PC-3 (cell line): ENCODE results near the gene CALM1. TPM values are rescaled to one million over a fixed set of nuclear protein-coding genes. Genes with fewer than 3 reads are reported as not detected.

ENCODE experiments used
- ATAC-seq: fragments of 200-7000 bp; cut with Tn5 transposase; 2 replicates; pipeline ENCODE4 v1.9.1; 2020; ENCODE audit warnings: mild to moderate bottlenecking, moderate library complexity
- BruUV-seq: library from RNA; stranded (reverse); fragments of 400-500 nt; replicated peaks from 2 replicates; lab custom pipeline; 2021; lab: Mats Ljungman, UMichigan
- CTCF ChIA-PET: fragments of 300-600 bp; sonication (Branson Sonifier 250); formaldehyde crosslinking; loops from one replicate; lab custom pipeline; 2022; ENCODE audit warnings: antibody characterized with exemption; lab: Charles Lee
- POLR2A ChIA-PET: fragments of 300-600 bp; sonication (Branson Sonifier 250); formaldehyde crosslinking; loops from one replicate; lab custom pipeline; 2022; ENCODE audit warnings: antibody characterized with exemption; ENCODE audit not compliant: unreplicated experiment; lab: Charles Lee
- DNase-seq: peaks from one replicate; pipeline ENCODE4 v3.0.0-alpha.2; 2015
- H2AFZ ChIP-seq: fragments of 300-600 bp; sonication (generic); 2 replicates; pipeline ENCODE4 v1.6.0; 2016; ENCODE audit warnings: antibody characterized with exemption, low read length
- H3F3A ChIP-seq: fragments of 300-600 bp; sonication (generic); one replicate; pipeline ENCODE4 v1.6.0; 2017; ENCODE audit warnings: antibody characterized with exemption, low read length, control low read depth, mild to moderate bottlenecking; ENCODE audit not compliant: unreplicated experiment
- H3K27ac ChIP-seq: fragments of 300-600 bp; sonication (generic); 2 replicates; pipeline ENCODE4 v1.5.1; 2016; ENCODE audit warnings: mild to moderate bottlenecking, low read length
- H3K27me3 ChIP-seq: fragments of 300-600 bp; sonication (generic); 2 replicates; pipeline ENCODE4 v1.6.1; 2016; ENCODE audit warnings: low read length, mixed read lengths
- H3K36me3 ChIP-seq: fragments of 300-600 bp; sonication (generic); 2 replicates; pipeline ENCODE4 v1.6.1; 2016; ENCODE audit warnings: low read depth, mixed run types, low read length, mixed read lengths
- H3K4me1 ChIP-seq: fragments of 300-600 bp; sonication (generic); 2 replicates; pipeline ENCODE4 v1.5.1; 2016; ENCODE audit warnings: low read length; ENCODE audit not compliant: insufficient read depth
- H3K4me2 ChIP-seq: fragments of 300-600 bp; sonication (generic); 2 replicates; pipeline ENCODE4 v1.6.0; 2016; ENCODE audit warnings: low read length
- H3K4me3 ChIP-seq: fragments of 300-600 bp; sonication (generic); 2 replicates; pipeline ENCODE4 v1.5.1; 2016; ENCODE audit warnings: mild to moderate bottlenecking, low read length, mixed read lengths
- H3K79me2 ChIP-seq: fragments of 300-600 bp; sonication (generic); 2 replicates; pipeline ENCODE4 v1.6.1; 2017; ENCODE audit warnings: low read length, mixed read lengths
- H3K9ac ChIP-seq: fragments of 300-600 bp; sonication (generic); 2 replicates; pipeline ENCODE4 v1.6.0; 2016; ENCODE audit warnings: mild to moderate bottlenecking, low read length
- H3K9me2 ChIP-seq: fragments of 300-600 bp; sonication (generic); replicated peaks from 2 replicates; pipeline ENCODE4 v1.6.1; 2016; ENCODE audit warnings: mixed run types, low read length, mixed read lengths
- H3K9me3 ChIP-seq: fragments of 300-600 bp; sonication (generic); 2 replicates; pipeline ENCODE4 v1.6.1; 2016; ENCODE audit warnings: low read length, mixed read lengths
- H4K20me1 ChIP-seq: fragments of 300-600 bp; sonication (generic); 2 replicates; pipeline ENCODE4 v1.6.1; 2016; ENCODE audit warnings: low read length, mixed read lengths
- EZH2 ChIP-seq: fragments of 300-600 bp; sonication (generic); IDR thresholded peaks from one replicate; pipeline ENCODE4 v1.6.1; 2017; ENCODE audit warnings: antibody characterized with exemption, mild to moderate bottlenecking, low read length; ENCODE audit not compliant: unreplicated experiment
- EZH2phosphoT487 ChIP-seq: fragments of 300-600 bp; sonication (generic); IDR thresholded peaks from 2 replicates; pipeline ENCODE4 v1.6.1; 2018; ENCODE audit warnings: mild to moderate bottlenecking, antibody characterized with exemption, low read length, borderline replicate concordance
- intact Hi-C: fragments of 100-400 bp; cut with micrococcal nuclease; formaldehyde crosslinking; loops from 2 replicates; pipeline ENCODE4 v1.9.0; 2023
- total RNA-seq: library from RNA; depleted of rRNA; stranded (reverse); fragments of >200 nt; gene quantifications from 2 replicates; pipeline ENCODE4 v1.2.3, GENCODE V29; 2014
- TF ChIP-seq, protein P1 (sequence below): fragments of 300-600 bp; sonication (generic); conservative IDR thresholded peaks from 2 replicates; pipeline ENCODE4 v1.5.1; 2017; ENCODE audit warnings: antibody characterized with exemption, low read depth, mild to moderate bottlenecking, low read length

CALM1 gene
- total RNA-seq, 1 experiment from 2014 or later = 1,162 TPM

DNA sequence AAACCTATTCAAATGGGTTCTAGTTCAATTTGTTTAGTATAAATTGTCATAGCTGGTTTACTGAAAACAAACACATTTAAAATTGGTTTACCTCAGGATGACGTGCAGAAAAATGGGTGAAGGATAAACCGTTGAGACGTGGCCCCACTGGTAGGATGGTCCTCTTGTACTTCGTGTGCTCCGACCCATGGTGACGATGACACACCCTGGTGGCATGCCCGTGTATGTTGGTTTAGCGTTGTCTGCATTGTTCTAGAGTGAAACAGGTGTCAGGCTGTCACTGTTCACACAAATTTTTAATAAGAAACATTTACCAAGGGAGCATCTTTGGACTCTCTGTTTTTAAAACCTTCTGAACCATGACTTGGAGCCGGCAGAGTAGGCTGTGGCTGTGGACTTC lies 8.3 kb downstream of the CALM1 start:
- Histone ChIP-seq H3K4me3 (no peak overlapping the region), H4K20me1 (peaks cover 52% of the 10 kb centered on the region), H3K4me1 (peaks cover 19% of the 10 kb centered on the region), H3K9me2 (no peaks in the 10 kb centered on the region), H3K27me3 (no peaks in the 10 kb centered on the region), H3K9ac (no peak overlapping the region), H3K79me2 (peaks cover 23% of the 10 kb centered on the region), H3K9me3 (no peaks in the 10 kb centered on the region), H3K4me2 (no peak overlapping the region), H3K36me3 (peaks cover 60% of the 10 kb centered on the region), H3F3A (peaks cover 12% of the 10 kb centered on the region), H3K27ac (no peak overlapping the region), H2AFZ (no peak overlapping the region)
- TF ChIP-seq EZH2 (no peak), EZH2phosphoT487 (no peak)
- TF ChIP-seq, protein P1, sequence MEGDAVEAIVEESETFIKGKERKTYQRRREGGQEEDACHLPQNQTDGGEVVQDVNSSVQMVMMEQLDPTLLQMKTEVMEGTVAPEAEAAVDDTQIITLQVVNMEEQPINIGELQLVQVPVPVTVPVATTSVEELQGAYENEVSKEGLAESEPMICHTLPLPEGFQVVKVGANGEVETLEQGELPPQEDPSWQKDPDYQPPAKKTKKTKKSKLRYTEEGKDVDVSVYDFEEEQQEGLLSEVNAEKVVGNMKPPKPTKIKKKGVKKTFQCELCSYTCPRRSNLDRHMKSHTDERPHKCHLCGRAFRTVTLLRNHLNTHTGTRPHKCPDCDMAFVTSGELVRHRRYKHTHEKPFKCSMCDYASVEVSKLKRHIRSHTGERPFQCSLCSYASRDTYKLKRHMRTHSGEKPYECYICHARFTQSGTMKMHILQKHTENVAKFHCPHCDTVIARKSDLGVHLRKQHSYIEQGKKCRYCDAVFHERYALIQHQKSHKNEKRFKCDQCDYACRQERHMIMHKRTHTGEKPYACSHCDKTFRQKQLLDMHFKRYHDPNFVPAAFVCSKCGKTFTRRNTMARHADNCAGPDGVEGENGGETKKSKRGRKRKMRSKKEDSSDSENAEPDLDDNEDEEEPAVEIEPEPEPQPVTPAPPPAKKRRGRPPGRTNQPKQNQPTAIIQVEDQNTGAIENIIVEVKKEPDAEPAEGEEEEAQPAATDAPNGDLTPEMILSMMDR = no peak
- DNase-seq (no peak), ATAC-seq (no peak)
- intact Hi-C loops = no loop called here
- CTCF ChIA-PET = no interaction called here
- POLR2A ChIA-PET = no interaction called here
- TSS peak; percentile 6 for BruUV-seq

DNA sequence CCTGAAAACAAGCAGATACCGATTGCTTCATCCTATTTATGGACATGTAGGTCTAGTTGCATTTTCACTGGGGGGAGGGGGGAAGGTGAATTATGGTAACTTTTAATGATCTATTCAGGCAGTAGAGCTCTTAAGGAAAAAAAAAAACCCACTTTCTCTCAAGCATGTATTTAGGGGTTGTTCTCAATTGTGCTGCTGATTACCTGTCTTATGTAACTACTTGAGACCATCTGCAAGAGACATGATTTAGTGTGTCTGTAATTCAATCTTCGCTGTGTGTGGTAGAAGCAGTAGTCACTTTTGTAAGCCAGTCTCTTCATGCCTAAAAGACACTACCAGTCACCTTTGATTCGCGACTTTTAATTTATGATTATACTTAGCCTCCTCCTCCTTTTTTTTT lies 8.9 kb downstream of the CALM1 start:
- intact Hi-C loops = no loop called here
- peaks cover 19% of the 10 kb centered on the region for H3K4me1 ChIP-seq

DNA sequence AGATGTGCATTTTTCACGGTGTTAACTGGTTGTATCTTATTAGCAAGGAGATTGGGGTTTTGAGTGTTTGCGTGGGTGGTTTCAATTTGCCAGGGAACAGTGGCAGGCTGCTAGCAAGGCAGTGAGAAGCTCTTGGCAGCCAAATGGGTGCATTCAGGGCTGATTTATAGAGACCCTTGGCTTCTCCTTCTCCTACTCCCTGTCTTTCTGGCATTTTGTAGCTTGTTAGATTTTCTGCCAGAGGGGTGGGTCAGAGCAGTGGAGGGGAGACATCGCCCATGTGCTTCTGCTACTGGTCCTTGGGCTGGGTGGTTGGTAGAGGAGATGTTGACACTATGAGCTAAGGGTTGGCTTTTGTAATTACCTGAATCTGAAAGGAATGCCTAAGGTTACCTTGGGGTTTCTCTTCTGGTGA lies 9.6 kb downstream of the CALM1 start:
- Histone ChIP-seq H3K4me2 (no peak overlapping the region), H3F3A (peaks cover 12% of the 10 kb centered on the region), H3K36me3 (peaks cover 47% of the 10 kb centered on the region), H3K9me3 (no peaks in the 10 kb centered on the region), H3K79me2 (peaks cover 10% of the 10 kb centered on the region), H2AFZ (no peak overlapping the region), H4K20me1 (peaks cover 39% of the 10 kb centered on the region), H3K4me1 (peaks cover 19% of the 10 kb centered on the region), H3K9ac (no peak overlapping the region), H3K4me3 (no peak overlapping the region), H3K27me3 (no peaks in the 10 kb centered on the region), H3K9me2 (no peaks in the 10 kb centered on the region), H3K27ac (no peak overlapping the region)
- intact Hi-C loops = no loop called here
- BruUV-seq = no TSS peak
- TF ChIP-seq EZH2phosphoT487 = no peak
- TF ChIP-seq EZH2 = no peak
- TF ChIP-seq, protein P1 = no peak
- DNase-seq (no peak), ATAC-seq (no peak)
- CTCF ChIA-PET = no interaction called here
- POLR2A ChIA-PET = interaction anchor here (0.5 kb wide), 1 partner anchor 24 kb away, joined by 3 read pairs; no protein-coding TSS in a partner anchor

More for the DNA sequence above, 8.9 kb downstream of the CALM1 start:
- ChIA-PET POLR2A (no interaction called here), CTCF (no interaction called here)
- no peak overlapping the region for H3K4me2 ChIP-seq
- no peak overlapping the region for H3K9ac ChIP-seq
- TF ChIP-seq EZH2phosphoT487 (no peak), EZH2 (no peak)
- TF ChIP-seq, protein P1 = no peak
- peaks cover 16% of the 10 kb centered on the region for H3K79me2 ChIP-seq
- H3K27ac ChIP-seq = no peak overlapping the region
- peaks cover 46% of the 10 kb centered on the region for H4K20me1 ChIP-seq
- H3K9me3 ChIP-seq = no peaks in the 10 kb centered on the region
- no peak for DNase-seq
- H2AFZ ChIP-seq = no peak overlapping the region
- peaks cover 53% of the 10 kb centered on the region for H3K36me3 ChIP-seq
- no peaks in the 10 kb centered on the region for H3K27me3 ChIP-seq
- peaks cover 12% of the 10 kb centered on the region for H3F3A ChIP-seq
- BruUV-seq = no TSS peak
- no peak overlapping the region for H3K4me3 ChIP-seq
- no peaks in the 10 kb centered on the region for H3K9me2 ChIP-seq
- ATAC-seq = no peak
